HepG2 (cell line): ENCODE measurements around the gene UBE2M. TPM values are rescaled to one million over a fixed set of nuclear protein-coding genes. Genes with fewer than 3 reads are reported as not detected.

Source experiments
- ATRX ChIP-seq: sonication (generic); formaldehyde crosslinking; IDR thresholded peaks from 2 replicates; pipeline ENCODE4 v1.4.0; 2020; ENCODE audit warnings: missing genetic modification reagents, borderline replicate concordance
- CC2D1A ChIP-seq: sonication (generic); formaldehyde crosslinking; IDR thresholded peaks from 2 replicates; pipeline ENCODE4 v1.8.1; 2023; ENCODE audit warnings: mild to moderate bottlenecking, missing genetic modification reagents
- CENPT ChIP-seq: sonication (generic); formaldehyde crosslinking; IDR thresholded peaks from 2 replicates; pipeline ENCODE4 v1.8.0; 2022; ENCODE audit warnings: low read depth, mild to moderate bottlenecking, moderate library complexity, missing genetic modification reagents
- CHCHD3 ChIP-seq: sonication (generic); formaldehyde crosslinking; IDR thresholded peaks from 2 replicates; pipeline ENCODE4 v1.8.0; 2022; ENCODE audit warnings: mild to moderate bottlenecking, missing genetic modification reagents, moderate library complexity
- ESRRA ChIP-seq: sonication (generic); formaldehyde crosslinking; IDR thresholded peaks from 2 replicates; pipeline ENCODE4 v1.5.1; 2020; ENCODE audit warnings: mild to moderate bottlenecking, low read depth, missing genetic modification reagents
- GPN1 ChIP-seq: sonication (generic); formaldehyde crosslinking; IDR thresholded peaks from 2 replicates; pipeline ENCODE4 v1.5.1; 2020; ENCODE audit warnings: missing genetic modification reagents, borderline replicate concordance
- IRF1 ChIP-seq: sonication (generic); formaldehyde crosslinking; IDR thresholded peaks from 2 replicates; pipeline ENCODE4 v1.4.0; 2020; ENCODE audit warnings: low read depth, mild to moderate bottlenecking, missing genetic modification reagents
- KDM3A ChIP-seq: IDR thresholded peaks from 2 replicates; pipeline ENCODE4 v1.6.1; 2018; ENCODE audit warnings: low read depth, missing compliant biosample characterization
- KLF13 ChIP-seq: sonication (generic); formaldehyde crosslinking; IDR thresholded peaks from 2 replicates; pipeline ENCODE4 v1.4.0; 2020; ENCODE audit warnings: mild to moderate bottlenecking, missing genetic modification reagents
- KLF15 ChIP-seq: sonication (generic); formaldehyde crosslinking; IDR thresholded peaks from 2 replicates; pipeline ENCODE4 v1.8.1; 2023; ENCODE audit warnings: borderline replicate concordance, mild to moderate bottlenecking, inconsistent platforms, missing genetic modification reagents, mixed read lengths
- MAFG ChIP-seq: sonication (generic); formaldehyde crosslinking; IDR thresholded peaks from 2 replicates; pipeline ENCODE4 v1.5.1; 2020; ENCODE audit warnings: mild to moderate bottlenecking, missing genetic modification reagents
- MATR3 ChIP-seq: sonication (generic); formaldehyde crosslinking; IDR thresholded peaks from 2 replicates; pipeline ENCODE4 v1.4.0; 2020; ENCODE audit warnings: missing genetic modification reagents
- MIER3 ChIP-seq: IDR thresholded peaks from 2 replicates; pipeline ENCODE4 v1.6.1; 2016; ENCODE audit warnings: missing compliant biosample characterization, borderline replicate concordance
- PITX1 ChIP-seq: sonication (generic); formaldehyde crosslinking; IDR thresholded peaks from 2 replicates; pipeline ENCODE4 v1.5.1; 2020; ENCODE audit warnings: mild to moderate bottlenecking, missing genetic modification reagents
- PPARG ChIP-seq: conservative IDR thresholded peaks from 2 replicates; pipeline ENCODE4 v1.6.1; 2016; ENCODE audit warnings: missing biosample characterization, missing genetic modification reagents
- RARG ChIP-seq: sonication (generic); formaldehyde crosslinking; IDR thresholded peaks from 2 replicates; pipeline ENCODE4 v1.4.0; 2020; ENCODE audit warnings: low read depth, mild to moderate bottlenecking, missing genetic modification reagents
- REPIN1 ChIP-seq: sonication (generic); formaldehyde crosslinking; IDR thresholded peaks from 2 replicates; pipeline ENCODE4 v1.8.0; 2022; ENCODE audit warnings: missing genetic modification reagents, low read depth, mild to moderate bottlenecking, borderline replicate concordance
- RNF219 ChIP-seq: sonication (generic); formaldehyde crosslinking; IDR thresholded peaks from 2 replicates; pipeline ENCODE4 v1.5.0; 2020; ENCODE audit warnings: mild to moderate bottlenecking, missing genetic modification reagents
- TGIF2 ChIP-seq: IDR thresholded peaks from 2 replicates; pipeline ENCODE4 v1.6.1; 2016; ENCODE audit warnings: control low read depth, missing compliant biosample characterization
- TOPORS ChIP-seq: sonication (generic); formaldehyde crosslinking; IDR thresholded peaks from 2 replicates; pipeline ENCODE4 v1.8.0; 2023; ENCODE audit warnings: mild to moderate bottlenecking, missing genetic modification reagents
- ZBTB7B ChIP-seq: sonication (generic); formaldehyde crosslinking; IDR thresholded peaks from 2 replicates; pipeline ENCODE4 v1.4.0; 2020; ENCODE audit warnings: missing genetic modification reagents
- ZC3H4 ChIP-seq: sonication (generic); formaldehyde crosslinking; IDR thresholded peaks from 2 replicates; pipeline ENCODE4 v1.4.0; 2020; ENCODE audit warnings: missing genetic modification reagents, borderline replicate concordance
- ZNF546 ChIP-seq: sonication (generic); formaldehyde crosslinking; conservative IDR thresholded peaks from 2 replicates; pipeline ENCODE4 v1.8.1; 2023; ENCODE audit warnings: mild to moderate bottlenecking, missing genetic modification reagents
- ZNF614 ChIP-seq: IDR thresholded peaks from 2 replicates; pipeline ENCODE4 v1.6.1; 2018; ENCODE audit warnings: missing biosample characterization, missing genetic modification reagents, inconsistent platforms, borderline replicate concordance
- ZNF652 ChIP-seq: IDR thresholded peaks from 2 replicates; pipeline ENCODE4 v1.6.1; 2016; ENCODE audit warnings: low read depth, borderline replicate concordance
- ZNF761 ChIP-seq: sonication (generic); formaldehyde crosslinking; conservative IDR thresholded peaks from 2 replicates; pipeline ENCODE4 v1.4.0; 2020; ENCODE audit warnings: mild to moderate bottlenecking, missing genetic modification reagents
- ZNF788 ChIP-seq: sonication (generic); formaldehyde crosslinking; IDR thresholded peaks from 2 replicates; pipeline ENCODE4 v1.5.0; 2020; ENCODE audit warnings: mild to moderate bottlenecking, missing genetic modification reagents, borderline replicate concordance
- ZSCAN20 ChIP-seq: sonication (generic); formaldehyde crosslinking; IDR thresholded peaks from 2 replicates; pipeline ENCODE4 v1.4.0; 2020; ENCODE audit warnings: missing genetic modification reagents, mild to moderate bottlenecking, borderline replicate concordance
- ZSCAN29 ChIP-seq: sonication (generic); formaldehyde crosslinking; conservative IDR thresholded peaks from 2 replicates; pipeline ENCODE4 v1.4.0; 2020; ENCODE audit warnings: mild to moderate bottlenecking, missing genetic modification reagents
- ZSCAN30 ChIP-seq: sonication (generic); formaldehyde crosslinking; IDR thresholded peaks from 2 replicates; pipeline ENCODE4 v1.5.0; 2020; ENCODE audit warnings: mild to moderate bottlenecking, missing genetic modification reagents
- polyA plus RNA-seq, 8 experiments: library from polyadenylated mRNA; depleted of rRNA in 3 of 8; stranded (reverse) in 7 of 8; unstranded in 1 of 8; fragments of >200 nt; fragmentation: Illumina TruSeq in 4 of 8; extraction: Trizol in 4 of 8; gene quantifications; 2 replicates each; pipeline versions ENCODE4 v1.2.1 to v1.2.3, GENCODE V29; 2011 to 2016; ENCODE audit warnings: low read depth in 4 of 8, missing spikeins in 1 of 8, mixed read lengths in 1 of 8; ENCODE audit not compliant: insufficient read depth in 1 of 8
- total RNA-seq, 5 experiments: library from RNA; depleted of rRNA; stranded (reverse); fragments of >200 nt; fragmentation: Illumina TruSeq; extraction: Trizol; gene quantifications; 2 replicates each; pipeline ENCODE4 v1.2.3, GENCODE V29; 2016; ENCODE audit warnings: low read depth in 1 of 5

The UBE2M gene
- total and polyA plus RNA-seq, 2 of the 13 experiments (the other 11 are each of a cell fraction or from before 2014, with no cell fraction given): 36.2 to 50.3 TPM

- TF ChIP-seq ZNF546 (0 out of 2 replicates have a peak, but pooled peaks have one; percentile 36), RNF219 (no peak), MAFG (no peak), RARG (CRISPR knock-in tag) (no peak), ESRRA (CRISPR knock-in tag) (no peak), ATRX (CRISPR knock-in tag) (no peak), TGIF2 (CRISPR knock-in tag) (no peak), ZSCAN29 (CRISPR knock-in tag) (no peak; the same call in 1 of the 2 replicates), KLF15 (CRISPR knock-in tag) (no peak), ZNF614 (peak; percentile 61; the same call in 1 of the 2 replicates), PPARG (peak; percentile 43; the same call in 1 of the 2 replicates), CENPT (CRISPR knock-in tag) (0 out of 2 replicates have a peak, but pooled peaks have one; percentile 39), KDM3A (no peak), IRF1 (CRISPR knock-in tag) (no peak), ZSCAN30 (no peak), MATR3 (CRISPR knock-in tag) (no peak), GPN1 (CRISPR knock-in tag) (0 out of 2 replicates have a peak, but pooled peaks have one; percentile 57), CC2D1A (CRISPR knock-in tag) (no peak), KLF13 (CRISPR knock-in tag) (no peak), ZNF761 (CRISPR knock-in tag) (peak; percentile 93; the same call in 1 of the 2 replicates), TOPORS (CRISPR knock-in tag) (no peak), ZBTB7B (CRISPR knock-in tag) (0 out of 2 replicates have a peak, but pooled peaks have one; percentile 15), MIER3 (CRISPR knock-in tag) (no peak), REPIN1 (CRISPR knock-in tag) (no peak; the same call in none of the 2 replicates), ZC3H4 (CRISPR knock-in tag) (no peak), ZNF788 (CRISPR knock-in tag) (peak; percentile 33; the same call in 1 of the 2 replicates), ZNF652 (CRISPR knock-in tag) (no peak), PITX1 (peak; percentile 48; the same call in 1 of the 2 replicates), ZSCAN20 (CRISPR knock-in tag) (peak; percentile 82; the same call in 1 of the 2 replicates), CHCHD3 (CRISPR knock-in tag) (no peak)
Observed at GRCh38 chr19:58543826-58544590, 14.4 kb downstream of the UBE2M start, which contains the start of gene TRIM28 (continued).
